Mesothelial cell of epicardium (in vitro differentiated cells): ENCODE measurements around the gene ASCC3. TPM values are rescaled to one million over a fixed set of nuclear protein-coding genes. Genes with fewer than 3 reads are reported as not detected.

Source experiments
- DNase-seq, 2 experiments: peaks; one replicate each; pipeline ENCODE4 v3.0.0; 2021; ENCODE audit warnings: low spot score in 2 of 2; ENCODE audit not compliant: unreplicated experiment in 2 of 2
- H3K27ac Mint-ChIP-seq: 2 replicates; pipeline ENCODE4 v1.8.0; 2021; ENCODE audit warnings: mixed read lengths
- H3K27me3 Mint-ChIP-seq: 2 replicates; pipeline ENCODE4 v1.8.0; 2021; ENCODE audit warnings: low read depth, mixed read lengths
- H3K36me3 Mint-ChIP-seq: 2 replicates; pipeline ENCODE4 v1.8.0; 2021; ENCODE audit warnings: mixed read lengths
- H3K4me1 Mint-ChIP-seq: 2 replicates; pipeline ENCODE4 v1.8.0; 2021; ENCODE audit warnings: mixed read lengths
- H3K4me3 Mint-ChIP-seq: 2 replicates; pipeline ENCODE4 v1.8.0; 2021; ENCODE audit warnings: mild to moderate bottlenecking, moderate library complexity, mixed read lengths
- H3K9me3 Mint-ChIP-seq: 2 replicates; pipeline ENCODE4 v1.8.0; 2021; ENCODE audit warnings: mixed read lengths
- CTCF ChIP-seq: fragments of 200-600 bp; sonication (generic); IDR thresholded peaks from one replicate; pipeline ENCODE4 v1.5.0; 2021; ENCODE audit warnings: antibody characterized with exemption; ENCODE audit not compliant: unreplicated experiment
- total RNA-seq: library from RNA; stranded (reverse); gene quantifications from 3 replicates; pipeline ENCODE4 v1.2.1, GENCODE V29; 2021

The ASCC3 gene
- total RNA-seq, 1 donor from 2014 or later, result 47.7 TPM

DNA sequence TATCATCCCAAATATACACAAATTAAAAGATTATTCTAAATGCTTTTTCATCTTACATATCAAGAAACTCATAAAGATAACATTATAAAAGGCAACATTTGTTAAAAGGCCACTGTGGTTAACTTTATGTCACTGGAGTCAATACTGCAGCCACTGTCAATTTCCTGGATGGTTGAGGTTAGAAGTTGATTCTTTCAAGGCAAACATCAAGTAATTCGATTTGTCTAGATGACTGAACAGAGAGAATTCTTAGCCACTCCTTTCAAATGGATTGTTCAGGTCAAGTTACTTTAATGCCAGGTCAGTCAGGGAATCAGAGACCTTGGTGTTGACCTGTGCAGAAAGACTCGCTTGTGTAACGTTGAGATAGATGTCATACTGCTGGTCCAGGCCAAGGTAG lies 372.0 kb downstream of the ASCC3 start:
- H3K4me3 Mint-ChIP-seq, result no peak overlapping the region
- no peak for TF ChIP-seq CTCF
- peaks cover 30% of the 10 kb centered on the region for H3K36me3 Mint-ChIP-seq
- H3K27ac Mint-ChIP-seq, result no peak overlapping the region
- H3K4me1 Mint-ChIP-seq, result no peaks in the 10 kb centered on the region
- DNase-seq, result no peak
- no peaks in the 10 kb centered on the region for H3K27me3 Mint-ChIP-seq
- no peaks in the 10 kb centered on the region for H3K9me3 Mint-ChIP-seq

- no peak for TF ChIP-seq CTCF
- Mint-ChIP-seq H3K27me3 (no peaks in the 10 kb centered on the region), H3K4me1 (no peaks in the 10 kb centered on the region), H3K4me3 (no peak overlapping the region), H3K9me3 (no peaks in the 10 kb centered on the region), H3K27ac (no peak overlapping the region), H3K36me3 (peaks cover 20% of the 10 kb centered on the region)
- no peak for DNase-seq
These were observed 374.5 kb downstream of the ASCC3 start for GRCh38 chr6:100506651-100507050.

GRCh38 chr6:100504786-100505737 lies 376.1 kb downstream of the ASCC3 start:
- no peaks in the 10 kb centered on the region for H3K27me3 Mint-ChIP-seq
- no peak overlapping the region for H3K27ac Mint-ChIP-seq
- peaks cover 12% of the 10 kb centered on the region for H3K36me3 Mint-ChIP-seq
- no peak for TF ChIP-seq CTCF
- H3K9me3 Mint-ChIP-seq, result no peaks in the 10 kb centered on the region
- no peak overlapping the region for H3K4me3 Mint-ChIP-seq
- no peak for DNase-seq
- H3K4me1 Mint-ChIP-seq, result no peaks in the 10 kb centered on the region

GRCh38 chr6:100503043-100503705 lies 378.0 kb downstream of the ASCC3 start:
- DNase-seq, result no peak
- Mint-ChIP-seq H3K4me1 (no peaks in the 10 kb centered on the region), H3K27ac (no peak overlapping the region), H3K36me3 (peaks cover 4% of the 10 kb centered on the region), H3K4me3 (no peak overlapping the region), H3K27me3 (no peaks in the 10 kb centered on the region), H3K9me3 (peaks cover 10% of the 10 kb centered on the region)
- no peak for TF ChIP-seq CTCF

DNA sequence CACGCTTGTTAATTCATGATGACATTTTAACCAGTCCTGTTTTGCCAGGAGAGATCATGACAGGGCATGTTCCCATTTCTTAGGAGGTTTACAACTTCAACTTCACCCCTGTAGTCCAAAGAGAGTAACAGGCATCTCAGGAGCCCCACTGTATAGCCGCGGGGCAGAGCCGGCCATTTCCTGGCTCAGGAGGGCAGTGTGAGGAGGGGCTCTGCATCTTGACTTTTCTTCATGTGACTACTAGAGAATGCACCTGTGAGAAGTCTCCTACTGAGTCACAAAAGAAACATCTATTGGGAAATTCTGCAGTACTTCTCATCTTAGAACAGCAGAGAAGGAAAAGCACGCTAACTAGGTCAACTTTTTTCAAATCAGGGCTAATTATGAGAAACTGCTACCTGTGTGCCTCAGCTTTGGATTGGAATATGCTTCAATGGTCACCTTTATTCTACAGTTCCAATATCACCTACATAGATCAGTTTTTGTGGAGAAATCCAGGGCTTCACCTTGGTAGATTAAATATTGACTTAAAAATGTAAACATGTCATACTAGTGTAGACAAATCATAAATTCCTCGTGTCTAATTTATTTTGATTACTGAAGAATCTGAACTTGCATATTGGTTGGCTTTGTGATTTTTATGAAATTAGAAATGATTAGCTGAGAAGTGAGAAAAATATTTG lies 387.8 kb downstream of the ASCC3 start:
- H3K36me3 Mint-ChIP-seq, result no peaks in the 10 kb centered on the region
- H3K4me3 Mint-ChIP-seq, result no peak overlapping the region
- TF ChIP-seq CTCF, result no peak
- peaks cover 25% of the 10 kb centered on the region for H3K9me3 Mint-ChIP-seq
- peaks cover 23% of the 10 kb centered on the region for H3K4me1 Mint-ChIP-seq
- no peaks in the 10 kb centered on the region for H3K27me3 Mint-ChIP-seq
- no peak for DNase-seq
- H3K27ac Mint-ChIP-seq, result no peak overlapping the region
